Cardiac fibroblast (primary cell): Measurements from ENCODE around the gene GGTLC2.
"Not testable (repeated sequence)": the region's sequence is repeated elsewhere in the genome, so short reads cannot be mapped to it uniquely, and the experiment has no call there.

ENCODE experiments used
- DNase-seq, 2 donors: peaks; one replicate each; pipeline versions ENCODE4 v3.0.0 to v3.0.0-alpha.2; 2010; ENCODE audit warnings: low read depth in 2 of 2
- H3K4me3 ChIP-seq, 2 donors: replicated peaks in 1 of 2; 1 replicate in 1 of 2; 2 replicates in 1 of 2; pipeline ENCODE4 v1.5.1; 2011; ENCODE audit warnings: low read depth in 2 of 2, low read length in 2 of 2, mild to moderate bottlenecking in 2 of 2, moderate library complexity in 1 of 2
- CTCF ChIP-seq: IDR thresholded peaks from one replicate; pipeline ENCODE4 v1.5.1; 2011; ENCODE audit warnings: low read depth, mild to moderate bottlenecking, low read length, inconsistent platforms

The GGTLC2 gene

DNA sequence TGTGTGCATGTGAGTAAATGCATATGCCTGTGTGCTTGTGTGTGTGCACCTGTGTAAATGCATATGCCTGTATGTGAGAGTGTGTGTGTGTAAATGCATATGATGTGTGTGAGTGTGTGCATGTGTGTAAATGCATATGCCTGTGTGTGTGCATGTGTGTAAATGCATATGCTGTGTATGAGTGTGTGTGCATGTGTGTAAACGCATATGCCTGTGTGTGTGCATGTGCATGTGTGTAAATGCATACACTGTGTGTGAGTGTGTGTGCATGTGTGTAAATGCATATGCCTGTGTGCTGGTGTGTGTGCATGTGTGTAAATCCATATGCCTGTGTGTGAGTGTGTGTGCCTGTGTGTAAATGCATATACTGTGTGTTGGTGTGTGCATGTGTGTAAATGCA lies 37.8 kb downstream of the GGTLC2 start:
- no peak overlapping the region for H3K4me3 ChIP-seq
- no peak for DNase-seq
- TF ChIP-seq CTCF: no peak

DNA sequence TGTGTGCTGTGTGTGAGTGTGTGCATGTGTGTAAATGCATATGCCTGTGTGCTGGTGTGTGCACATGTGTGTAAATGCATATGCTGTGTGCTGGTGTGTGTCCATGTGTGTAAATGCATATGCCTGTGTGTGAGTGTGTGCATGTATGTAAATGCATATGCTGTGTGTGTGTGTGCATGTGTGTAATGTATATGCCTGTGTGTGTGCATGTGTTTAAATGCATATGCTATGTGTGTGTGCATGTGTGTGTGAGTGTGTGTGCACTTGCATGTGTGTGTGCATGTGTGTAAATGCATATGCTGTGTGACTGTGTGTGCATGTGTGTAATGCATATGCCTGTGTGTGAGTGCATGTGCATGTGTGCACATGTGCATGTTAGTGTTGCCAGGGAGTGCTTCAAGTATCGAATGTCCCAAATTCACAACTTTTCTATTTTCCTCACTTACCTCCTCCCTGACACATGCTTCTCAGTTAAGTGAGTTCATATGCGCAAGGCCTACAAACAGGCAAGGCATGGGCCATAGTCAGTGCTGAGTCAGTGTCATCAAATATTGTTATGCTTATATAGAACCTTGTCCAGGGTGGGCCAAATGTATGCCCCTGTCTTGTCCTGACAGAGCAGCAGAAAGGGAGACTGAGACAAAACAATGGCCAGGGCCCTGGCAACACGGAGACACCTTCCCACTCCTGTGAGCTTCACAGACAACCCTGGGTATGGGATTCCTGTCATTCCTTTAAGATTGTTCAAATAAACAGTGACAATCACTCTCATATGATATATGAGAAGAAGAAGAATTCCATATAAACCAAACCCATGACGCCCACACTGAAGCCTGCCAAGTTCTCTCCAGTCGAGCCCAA lies 38.6 kb downstream of the GGTLC2 start:
- peak in 1 of 2 donors; percentile 13 for DNase-seq
- no peak overlapping the region for H3K4me3 ChIP-seq
- no peak for TF ChIP-seq CTCF

DNA sequence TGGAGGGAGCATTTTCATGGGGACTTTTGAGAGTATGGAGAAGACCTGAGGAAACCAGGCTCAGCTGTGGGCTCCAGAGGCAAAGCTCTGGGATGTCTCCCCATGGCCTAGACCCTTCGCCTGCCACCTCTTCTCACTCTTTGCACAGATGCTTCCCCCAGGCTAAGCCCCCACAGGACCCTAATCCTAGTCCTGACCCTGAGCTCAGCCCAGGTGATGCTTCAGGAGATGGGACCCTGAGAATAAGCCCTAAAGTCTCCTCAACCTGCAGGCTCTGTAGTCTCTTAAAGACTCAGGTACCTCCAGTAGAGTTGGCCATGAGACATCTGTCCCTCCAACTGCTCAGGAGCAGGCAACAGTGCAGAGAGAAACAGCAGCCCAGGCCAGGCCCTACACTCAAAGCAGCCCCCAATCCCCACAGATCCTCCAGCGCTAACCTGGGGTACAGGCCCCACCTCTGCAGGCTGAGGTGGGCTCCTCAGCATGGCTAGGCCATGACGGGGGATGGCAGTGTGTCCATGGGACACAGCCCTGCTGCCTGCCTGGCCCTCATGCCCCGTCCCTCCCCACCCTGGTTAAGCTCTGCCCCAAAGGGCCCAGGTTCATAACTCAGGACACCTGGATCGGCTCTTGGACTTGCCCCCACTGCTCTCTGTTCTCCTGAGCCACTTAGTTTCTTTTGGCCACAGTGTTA lies 39.4 kb downstream of the GGTLC2 start:
- TF ChIP-seq CTCF: no peak
- no peak overlapping the region for H3K4me3 ChIP-seq
- no peak for DNase-seq

GRCh38 chr22:22684580-22685561 lies 40.5 kb downstream of the GGTLC2 start:
- peak; percentile 69 for TF ChIP-seq CTCF
- DNase-seq: peak; percentile 57 to 72
- H3K4me3 ChIP-seq: no peak overlapping the region

DNA sequence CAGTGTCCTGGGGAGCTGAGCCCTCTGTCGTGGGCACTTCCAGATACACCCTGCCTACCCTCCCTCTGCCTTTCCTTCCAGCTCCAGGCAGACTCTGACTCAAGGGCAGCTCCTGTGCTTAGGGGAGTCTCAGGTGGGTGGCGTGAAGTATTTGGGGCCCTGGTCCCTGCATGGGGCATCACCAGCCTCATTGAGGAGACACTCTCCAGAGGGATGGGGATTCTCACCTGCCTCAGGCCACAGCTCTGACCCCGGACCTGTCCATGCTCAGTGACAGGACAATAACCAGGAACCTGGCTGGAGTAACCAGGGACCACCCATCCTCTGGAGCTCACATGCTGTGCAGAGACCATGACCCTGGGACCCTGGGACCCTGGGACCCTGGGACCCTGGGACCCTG lies 41.2 kb downstream of the GGTLC2 start:
- no peak for DNase-seq
- no peak overlapping the region for H3K4me3 ChIP-seq
- TF ChIP-seq CTCF: no peak

- not testable (repeated sequence) for DNase-seq
Measured at GRCh38 chr22:22686202-22687115, 42.0 kb downstream of the GGTLC2 start.

More at GRCh38 chr22:22686202-22687115, 42.0 kb downstream of the GGTLC2 start:
- H3K4me3 ChIP-seq: not testable (repeated sequence)
